GM12874 (cell line): ENCODE data around the gene ICAM2.

ENCODE experiments used
- TF ChIP-seq, protein P1 (sequence below): IDR thresholded peaks from 2 replicates; pipeline ENCODE4 v1.5.1; 2011; ENCODE audit warnings: low read depth, mild to moderate bottlenecking, control low read depth, low read length, moderate library complexity; ENCODE audit not compliant: insufficient read depth

ICAM2 gene

DNA sequence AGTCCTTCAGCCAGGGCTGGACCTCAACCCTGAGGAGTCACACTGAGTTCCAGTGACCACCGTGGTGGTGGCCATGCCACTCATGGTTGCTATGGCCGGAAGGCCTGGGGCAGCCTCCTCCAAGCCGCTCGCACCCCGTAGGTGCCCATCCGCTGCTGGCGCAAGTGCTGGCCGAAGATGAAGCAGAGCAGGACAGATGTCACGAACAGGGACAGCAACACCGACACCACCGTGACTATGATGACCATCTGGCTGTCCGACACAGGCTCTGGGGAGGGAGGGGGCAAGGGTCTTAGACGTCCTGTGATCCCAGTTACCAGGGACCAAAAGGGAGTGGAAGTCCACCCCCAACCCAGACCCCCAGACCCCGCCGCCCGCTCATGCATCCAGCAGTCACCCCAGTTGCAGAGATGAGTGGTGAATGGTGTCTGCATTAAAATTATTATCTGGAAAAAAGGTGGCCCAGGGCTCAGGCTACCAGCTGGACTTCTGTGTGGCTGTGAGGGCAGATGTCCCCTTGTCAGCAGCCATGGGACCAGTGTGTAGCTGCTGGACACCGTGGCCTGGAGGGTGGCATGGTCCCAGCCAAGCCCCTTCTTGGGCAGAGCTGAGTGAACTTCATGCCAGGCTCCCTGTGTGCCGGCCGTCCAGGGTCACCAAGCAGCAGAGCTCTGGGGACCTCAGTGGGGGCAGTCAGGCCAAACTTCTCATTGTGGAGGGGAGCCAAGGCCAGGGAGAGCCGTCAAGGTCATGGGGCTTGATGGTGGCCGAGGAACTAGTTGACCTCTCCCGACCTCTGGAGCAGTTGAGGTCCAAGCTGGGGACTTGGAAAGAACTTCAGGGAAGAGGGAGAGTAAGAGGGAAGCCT lies 17.5 kb downstream of the ICAM2 start:
- TF ChIP-seq, protein P1, sequence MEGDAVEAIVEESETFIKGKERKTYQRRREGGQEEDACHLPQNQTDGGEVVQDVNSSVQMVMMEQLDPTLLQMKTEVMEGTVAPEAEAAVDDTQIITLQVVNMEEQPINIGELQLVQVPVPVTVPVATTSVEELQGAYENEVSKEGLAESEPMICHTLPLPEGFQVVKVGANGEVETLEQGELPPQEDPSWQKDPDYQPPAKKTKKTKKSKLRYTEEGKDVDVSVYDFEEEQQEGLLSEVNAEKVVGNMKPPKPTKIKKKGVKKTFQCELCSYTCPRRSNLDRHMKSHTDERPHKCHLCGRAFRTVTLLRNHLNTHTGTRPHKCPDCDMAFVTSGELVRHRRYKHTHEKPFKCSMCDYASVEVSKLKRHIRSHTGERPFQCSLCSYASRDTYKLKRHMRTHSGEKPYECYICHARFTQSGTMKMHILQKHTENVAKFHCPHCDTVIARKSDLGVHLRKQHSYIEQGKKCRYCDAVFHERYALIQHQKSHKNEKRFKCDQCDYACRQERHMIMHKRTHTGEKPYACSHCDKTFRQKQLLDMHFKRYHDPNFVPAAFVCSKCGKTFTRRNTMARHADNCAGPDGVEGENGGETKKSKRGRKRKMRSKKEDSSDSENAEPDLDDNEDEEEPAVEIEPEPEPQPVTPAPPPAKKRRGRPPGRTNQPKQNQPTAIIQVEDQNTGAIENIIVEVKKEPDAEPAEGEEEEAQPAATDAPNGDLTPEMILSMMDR: no peak

DNA sequence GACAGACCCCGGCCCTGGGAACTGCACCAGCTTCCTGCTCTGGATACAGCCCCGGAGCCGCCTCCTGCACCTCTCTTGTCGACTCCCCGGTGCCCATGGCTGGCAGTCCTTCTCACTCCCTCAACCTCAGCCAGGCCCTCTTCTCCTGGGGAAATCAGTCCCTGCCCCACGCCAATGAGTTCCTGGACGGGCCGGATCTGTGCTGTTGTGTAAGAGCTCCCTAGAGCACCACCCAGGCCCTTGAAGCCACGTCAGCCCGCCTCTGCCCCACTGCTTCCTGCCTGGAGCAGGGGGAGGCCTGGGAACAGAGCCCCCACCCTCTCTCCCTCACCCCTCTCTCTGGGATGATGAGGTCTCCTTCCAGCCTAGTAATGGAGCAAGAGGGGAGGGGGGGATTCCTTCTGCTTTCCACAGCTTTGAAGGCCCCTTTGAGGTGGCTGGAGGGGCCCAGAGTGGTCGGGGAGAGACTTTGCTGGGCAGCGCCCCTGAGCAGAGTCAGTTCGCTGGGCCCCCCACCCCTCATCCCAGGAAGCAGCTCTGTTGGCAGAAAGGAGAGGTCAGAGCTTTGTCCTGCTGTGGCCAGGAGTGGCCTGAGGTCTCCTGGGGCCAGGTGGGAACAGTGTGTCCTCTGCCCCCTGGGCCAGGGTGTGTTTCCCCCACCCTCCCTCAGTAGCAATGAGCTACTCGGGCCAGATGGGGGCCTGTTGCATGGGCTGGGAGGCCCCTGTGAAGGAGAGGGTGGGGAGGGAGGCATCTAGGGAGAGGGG lies 18.5 kb downstream of the ICAM2 start:
- TF ChIP-seq, protein P1: no peak

DNA sequence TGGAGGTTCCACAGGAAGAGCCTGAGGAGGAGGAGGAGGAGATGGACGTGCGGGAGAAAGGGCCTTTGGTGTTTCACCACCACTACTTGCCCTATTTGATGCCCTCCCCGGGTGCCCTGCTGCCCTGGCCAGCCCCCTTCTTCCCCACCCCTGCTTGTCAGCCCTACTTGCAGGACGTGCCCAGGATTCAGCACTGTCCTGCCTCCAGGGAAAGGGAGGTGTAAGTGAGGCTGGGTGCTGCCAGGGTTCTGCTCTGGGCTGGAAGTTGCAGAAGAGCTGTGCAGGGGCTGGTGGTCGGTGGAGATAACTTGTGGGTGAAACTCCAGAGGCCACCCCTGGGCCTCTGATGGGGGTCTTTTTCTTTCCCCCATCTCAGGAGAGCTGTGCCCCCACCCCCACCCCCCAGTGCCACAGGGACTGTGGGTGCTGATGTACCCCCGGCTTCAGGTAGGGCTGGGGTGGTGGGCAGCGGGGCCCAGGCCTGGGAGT lies 19.3 kb downstream of the ICAM2 start:
- TF ChIP-seq, protein P1: no peak

DNA sequence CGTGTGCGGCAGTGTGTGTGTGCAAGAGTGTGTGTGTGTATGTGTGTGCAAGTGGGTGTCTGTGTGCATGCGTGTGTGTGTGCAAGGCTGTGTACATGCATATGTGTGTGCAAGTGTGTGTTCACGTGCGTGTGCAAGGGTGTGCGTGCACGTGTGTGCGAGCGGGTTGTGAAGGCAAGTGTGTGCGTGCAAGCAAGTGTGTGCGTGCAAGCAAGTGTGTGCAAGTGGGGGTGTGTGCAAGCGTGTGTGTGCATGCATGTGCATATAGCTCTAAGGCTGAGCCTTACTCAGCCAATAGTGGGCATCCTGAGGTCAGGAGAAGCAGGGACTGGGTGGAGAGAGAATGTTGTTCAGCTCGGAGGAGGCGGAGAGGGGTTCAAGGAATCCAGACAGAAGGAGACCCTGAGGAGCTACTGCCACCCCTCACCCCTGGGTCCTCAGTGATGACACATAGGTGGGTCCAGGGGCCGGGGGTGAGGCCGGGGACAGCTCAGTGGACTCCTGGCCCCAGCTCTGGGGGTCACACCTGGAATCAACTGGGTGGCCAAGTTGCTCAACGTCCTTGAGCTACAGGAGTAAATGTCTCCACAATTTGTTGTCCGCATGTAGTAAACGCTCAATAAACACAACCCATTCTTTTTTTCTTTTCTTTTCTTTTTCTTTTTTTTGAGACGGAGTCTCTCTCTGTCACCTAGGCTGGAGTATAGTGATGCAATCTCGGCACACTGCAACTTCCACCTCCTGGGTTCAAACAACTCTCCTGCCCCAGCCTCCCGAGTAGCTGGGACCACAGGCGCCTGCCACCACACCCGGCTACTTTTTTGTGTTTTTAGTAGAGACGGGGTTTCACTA lies 20.5 kb downstream of the ICAM2 start:
- TF ChIP-seq, protein P1: no peak

DNA sequence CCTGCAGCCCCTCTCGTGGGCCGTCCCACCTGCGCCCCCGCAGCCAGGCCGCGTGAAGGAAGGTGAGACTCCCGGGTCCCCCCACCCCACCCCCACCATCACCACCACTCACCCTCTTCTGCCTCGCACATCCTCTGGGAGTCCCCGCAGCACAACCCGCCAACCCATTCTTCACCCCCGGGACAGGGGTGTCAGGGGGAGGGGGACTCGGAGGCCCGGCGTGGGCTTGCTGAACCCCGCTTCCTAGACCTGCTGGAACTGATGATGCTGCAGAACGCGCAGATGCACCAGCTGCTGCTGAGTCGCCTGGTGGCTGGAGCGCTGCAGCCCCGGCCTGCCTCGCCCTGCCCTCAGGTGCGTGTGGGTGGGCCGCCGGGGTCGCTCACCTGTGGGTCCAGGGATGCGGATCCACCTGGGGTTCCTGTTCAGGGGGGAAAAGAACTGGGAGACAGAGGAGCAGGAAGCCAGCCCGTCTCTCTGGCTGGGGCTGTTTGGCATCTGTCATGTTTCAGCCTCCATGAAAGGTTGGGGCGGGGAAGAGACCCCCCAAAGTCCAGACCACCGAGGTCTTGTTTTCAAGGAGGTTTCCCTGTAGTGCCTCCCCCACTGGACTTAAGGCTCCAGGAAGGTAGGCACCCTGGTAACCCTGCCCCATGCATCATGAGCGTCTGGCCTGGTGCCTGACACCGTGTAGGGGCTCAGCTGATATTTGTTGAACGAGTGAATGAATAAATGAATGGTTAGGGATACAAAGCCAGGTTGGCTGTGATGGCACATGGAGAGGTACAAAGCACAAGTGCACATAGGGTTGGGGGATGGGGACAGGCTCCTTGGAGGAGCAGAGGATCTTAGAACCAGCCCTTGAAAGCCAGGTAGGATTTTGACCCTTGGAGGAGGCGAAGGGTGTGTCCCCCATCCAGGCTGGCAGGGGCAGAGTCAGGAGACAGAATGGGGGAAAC lies 21.4 kb downstream of the ICAM2 start:
- TF ChIP-seq, protein P1: no peak

DNA sequence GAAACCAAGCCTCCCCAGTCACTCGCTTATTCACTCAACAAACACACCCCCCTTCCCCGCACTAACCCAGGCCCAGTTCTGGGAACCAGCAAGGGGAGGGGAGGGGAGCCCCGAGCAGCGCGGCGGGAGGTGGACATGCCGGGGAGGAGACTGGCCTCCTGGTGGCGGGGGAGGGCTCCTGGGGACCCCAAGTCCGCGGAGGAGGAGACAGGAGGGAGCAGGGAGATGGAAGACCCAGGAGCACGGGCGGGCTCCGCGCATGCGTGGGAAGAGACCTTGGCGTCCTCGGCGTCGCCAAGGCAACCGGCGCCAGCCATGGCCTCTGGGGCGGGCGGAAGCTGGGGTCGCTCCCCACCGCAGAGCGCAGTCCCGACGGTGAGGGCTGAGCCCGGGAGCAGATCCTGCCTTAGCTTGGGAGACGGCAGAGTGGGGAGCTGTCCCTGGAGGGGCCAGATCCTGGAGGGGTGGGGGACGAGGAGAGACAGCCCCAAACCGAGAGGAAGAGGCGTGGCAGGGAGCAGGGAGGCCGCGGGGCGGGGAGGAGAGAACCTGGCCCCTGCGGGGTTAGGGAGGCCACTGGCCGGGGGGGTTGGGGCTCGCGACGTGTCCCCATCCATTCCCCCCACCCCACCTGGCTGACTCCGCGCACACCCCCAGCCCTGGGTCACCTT lies 22.2 kb downstream of the ICAM2 start, which contains the start of gene PRR29:
PRR29 (plus strand) TSS at position 302 of the 671 bp plus-strand sequence; CDS start at position 316, 14 bp downstream.
- TF ChIP-seq, protein P1: no peak
